C4-2B (cell line): Measurements from ENCODE around the gene GRIA1.

Experiments used
- CTCF ChIP-seq: fragments of 450-650 bp; conservative IDR thresholded peaks from 2 replicates; pipeline ENCODE4 v1.5.1; 2017; ENCODE audit warnings: mild to moderate bottlenecking
- ZFX ChIP-seq: fragments of 450-650 bp; IDR thresholded peaks from 2 replicates; pipeline ENCODE4 v1.6.1; 2017

GRCh38 chr5:153619771-153620170, 129.3 kb downstream of the GRIA1 start:
- no peak for TF ChIP-seq CTCF
- no peak for TF ChIP-seq ZFX
